HCEC 1CT (cell line): Measurements from ENCODE around the gene ATRAID.

ENCODE experiments used
- DNase-seq: peaks from one replicate; pipeline ENCODE4 v3.0.0-alpha.2; 2017

Gene ATRAID

GRCh38 chr2:27220091-27220490 lies 8.2 kb downstream of the ATRAID start:
- DNase-seq, result no peak

GRCh38 chr2:27221166-27221565 lies 9.3 kb downstream of the ATRAID start:
- no peak for DNase-seq

GRCh38 chr2:27222407-27222806 lies 10.6 kb downstream of the ATRAID start:
- DNase-seq, result no peak

DNA sequence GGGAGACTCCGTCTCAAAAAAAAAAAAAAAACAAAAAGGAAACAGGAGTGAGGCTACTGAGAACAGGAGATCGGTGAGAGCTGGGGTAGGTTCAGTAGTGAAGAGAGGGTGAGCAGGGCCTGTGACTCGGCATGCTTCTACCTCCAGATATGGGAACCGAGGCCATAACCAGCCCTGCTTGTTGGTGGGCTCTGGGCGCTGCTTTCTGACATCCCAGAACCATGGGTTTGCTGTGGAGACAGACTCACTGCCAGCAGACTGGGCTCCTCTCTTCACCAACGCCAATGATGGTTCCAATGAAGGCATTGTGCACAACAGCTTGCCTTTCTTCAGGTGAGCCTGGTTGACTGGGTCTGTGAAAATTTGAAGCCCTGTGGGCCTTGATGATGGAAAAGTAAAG lies 11.6 kb downstream of the ATRAID start:
- DNase-seq, result no peak

DNA sequence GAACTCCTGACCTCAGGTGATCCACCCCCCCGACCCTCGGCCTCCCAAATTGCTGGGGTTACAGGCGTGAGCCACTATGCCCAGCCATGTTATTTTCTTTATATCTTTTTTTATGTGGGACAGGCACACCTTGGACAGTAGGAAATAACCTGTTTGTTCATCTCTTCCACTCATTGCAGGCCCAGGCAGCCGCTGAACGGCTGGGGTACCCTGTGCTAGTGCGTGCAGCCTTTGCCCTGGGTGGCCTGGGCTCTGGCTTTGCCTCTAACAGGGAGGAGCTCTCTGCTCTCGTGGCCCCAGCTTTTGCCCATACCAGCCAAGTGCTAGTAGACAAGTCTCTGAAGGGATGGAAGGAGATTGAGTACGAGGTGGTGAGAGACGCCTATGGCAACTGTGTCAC lies 13.7 kb downstream of the ATRAID start:
- no peak for DNase-seq

DNA sequence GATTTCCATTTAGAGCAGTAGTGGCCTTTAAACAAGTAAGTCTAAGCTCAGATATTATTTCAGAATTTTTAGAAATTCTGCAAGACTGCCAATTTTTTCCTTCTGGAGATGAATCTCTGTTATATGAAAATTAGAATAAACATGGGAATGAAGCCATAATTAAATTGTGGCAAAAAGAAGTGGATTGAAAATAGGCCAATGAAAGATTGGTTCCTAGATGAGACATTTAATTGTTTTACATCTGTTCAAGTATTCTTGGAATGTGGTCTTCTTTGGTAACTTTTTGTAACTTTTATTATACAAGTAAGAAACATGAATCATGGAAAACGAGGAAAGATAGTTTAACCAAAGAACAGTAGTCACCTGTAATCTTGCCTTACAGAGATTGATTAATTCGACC lies 15.7 kb downstream of the ATRAID start:
- DNase-seq, result no peak

- no peak for DNase-seq
These were observed 20.1 kb downstream of the ATRAID start for GRCh38 chr2:27231921-27232320.

GRCh38 chr2:27233341-27233740 lies 21.5 kb downstream of the ATRAID start:
- no peak for DNase-seq

DNA sequence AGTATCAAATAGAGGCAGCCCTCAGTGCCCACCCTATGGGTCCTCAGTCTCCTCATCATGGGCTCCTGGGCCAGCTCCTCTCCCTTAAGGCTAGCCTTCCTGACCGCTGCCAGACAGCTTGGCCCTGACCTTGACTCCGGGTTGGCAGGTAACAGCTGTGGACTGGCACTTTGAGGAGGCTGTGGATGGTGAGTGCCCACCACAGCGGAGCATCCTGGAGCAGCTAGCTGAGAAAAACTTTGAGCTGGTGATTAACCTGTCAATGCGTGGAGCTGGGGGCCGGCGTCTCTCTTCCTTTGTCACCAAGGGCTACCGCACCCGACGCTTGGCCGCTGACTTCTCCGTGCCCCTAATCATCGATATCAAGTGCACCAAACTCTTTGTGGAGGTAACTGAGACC lies 24.3 kb downstream of the ATRAID start:
- DNase-seq, result no peak

DNA sequence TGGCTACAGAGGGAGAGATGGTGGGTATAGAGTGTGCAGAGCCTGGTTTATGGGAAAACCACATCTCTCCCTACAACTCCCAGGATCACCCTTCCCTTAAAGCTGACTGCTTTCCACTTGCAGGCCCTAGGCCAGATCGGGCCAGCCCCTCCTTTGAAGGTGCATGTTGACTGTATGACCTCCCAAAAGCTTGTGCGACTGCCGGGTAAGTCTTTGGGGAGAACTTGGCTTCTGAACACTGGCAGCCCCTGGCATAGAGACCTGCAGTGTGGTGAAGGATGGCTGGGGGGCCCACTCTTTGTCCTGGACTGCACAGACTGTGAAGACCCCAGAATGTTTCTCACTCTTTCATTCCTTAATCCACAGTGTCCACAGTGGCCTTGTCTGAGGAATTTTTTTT lies 24.8 kb downstream of the ATRAID start:
- no peak for DNase-seq

GRCh38 chr2:27237341-27237945 lies 25.6 kb downstream of the ATRAID start:
- no peak for DNase-seq

GRCh38 chr2:27238976-27239375 lies 27.1 kb downstream of the ATRAID start:
- DNase-seq, result no peak

DNA sequence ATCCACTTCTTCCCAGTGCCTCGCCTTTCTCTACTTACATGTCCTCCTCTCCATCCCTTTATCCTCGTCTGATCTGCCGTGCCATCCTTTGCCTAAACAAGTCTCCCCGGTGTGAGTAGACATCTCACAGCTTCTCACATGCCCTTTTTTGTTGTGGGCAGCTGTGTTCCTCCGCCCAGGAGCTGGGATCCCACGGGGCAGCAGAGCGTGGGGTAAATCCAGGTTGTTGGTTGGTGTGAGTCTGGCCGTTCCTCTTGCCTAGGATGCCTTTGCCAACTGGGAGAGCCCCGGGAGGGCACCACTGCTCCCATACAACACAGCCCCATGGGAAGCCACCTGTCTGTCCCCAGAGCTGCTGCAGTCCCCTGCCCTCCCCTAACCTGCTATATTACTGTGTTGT lies 28.6 kb downstream of the ATRAID start:
- DNase-seq, result no peak

- no peak for DNase-seq
These were observed 30.1 kb downstream of the ATRAID start for GRCh38 chr2:27241761-27242613.

DNA sequence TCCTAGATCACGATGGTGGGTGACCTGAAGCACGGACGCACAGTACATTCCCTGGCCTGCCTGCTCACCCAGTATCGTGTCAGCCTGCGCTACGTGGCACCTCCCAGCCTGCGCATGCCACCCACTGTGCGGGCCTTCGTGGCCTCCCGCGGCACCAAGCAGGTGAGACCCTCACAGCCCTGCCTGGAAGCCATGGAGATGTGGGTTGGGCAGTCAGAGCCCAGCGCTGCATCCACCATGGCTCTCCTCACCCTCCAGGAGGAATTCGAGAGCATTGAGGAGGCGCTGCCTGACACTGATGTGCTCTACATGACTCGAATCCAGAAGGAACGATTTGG lies 30.7 kb downstream of the ATRAID start:
- no peak for DNase-seq

- DNase-seq, result no peak
These were observed 31.7 kb downstream of the ATRAID start for GRCh38 chr2:27243391-27244130.

- DNase-seq, result no peak
These were observed 33.3 kb downstream of the ATRAID start for GRCh38 chr2:27245116-27245515.

DNA sequence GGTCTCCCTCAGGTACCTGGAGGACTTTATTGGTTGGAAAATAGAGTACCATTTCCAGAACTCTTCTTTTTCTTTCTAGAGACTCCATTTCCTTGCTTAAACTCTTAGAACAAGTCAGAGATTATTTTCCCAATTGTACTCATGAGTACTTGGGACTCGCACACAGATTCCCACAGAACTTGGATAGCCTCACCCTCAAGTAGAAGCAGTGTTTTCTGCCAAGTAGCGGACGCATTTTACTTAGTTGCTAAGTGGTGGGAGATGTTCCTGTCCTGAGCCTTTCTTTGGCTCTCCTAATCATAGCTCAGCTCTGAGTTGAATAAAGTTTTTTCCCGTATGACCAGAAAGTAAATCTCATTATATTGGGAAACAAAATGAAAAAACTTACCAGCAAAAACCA lies 33.8 kb downstream of the ATRAID start:
- DNase-seq, result no peak

- DNase-seq, result no peak
These were observed 36.1 kb downstream of the ATRAID start for GRCh38 chr2:27247893-27248292.

- no peak for DNase-seq
These were observed 37.5 kb downstream of the ATRAID start for GRCh38 chr2:27249159-27249890.

DNA sequence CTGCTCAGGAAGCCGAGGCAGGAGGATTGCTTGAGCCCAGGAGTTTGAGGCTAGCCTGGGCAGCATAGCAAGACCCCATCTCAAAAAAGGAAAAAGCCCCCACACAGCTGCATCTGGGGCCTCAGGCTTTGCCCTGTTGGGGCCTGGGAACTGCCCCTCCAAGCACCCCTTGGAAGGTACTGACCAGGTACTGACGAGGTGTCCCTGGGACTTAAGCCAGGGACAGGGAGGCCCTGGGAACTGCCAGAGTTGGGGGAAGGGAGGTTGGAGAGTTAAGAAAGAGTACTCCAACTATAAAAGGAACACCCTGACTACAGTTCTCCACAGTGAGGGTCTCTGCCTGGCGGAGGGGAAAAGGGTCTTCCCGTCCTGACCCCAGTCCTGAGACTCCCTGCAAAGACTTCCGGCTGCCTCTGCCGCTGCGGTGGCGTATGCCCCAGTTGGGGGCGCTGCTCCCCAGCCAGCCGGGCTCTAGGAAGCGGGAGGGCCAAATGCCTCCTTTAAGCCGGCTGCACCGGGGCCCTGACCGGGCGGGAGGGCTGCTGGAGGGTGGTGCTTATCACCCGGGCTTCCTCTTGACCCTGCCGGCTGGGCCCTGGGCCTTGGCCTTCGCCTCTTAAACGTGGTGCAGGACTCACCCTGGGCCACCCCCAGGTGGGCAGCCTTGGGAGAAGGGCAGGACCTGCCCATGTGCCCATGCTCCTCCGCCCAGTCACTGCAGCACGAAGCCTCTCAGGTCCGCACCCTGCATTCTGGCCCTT lies 38.2 kb downstream of the ATRAID start:
- DNase-seq, result peak; percentile 48

DNA sequence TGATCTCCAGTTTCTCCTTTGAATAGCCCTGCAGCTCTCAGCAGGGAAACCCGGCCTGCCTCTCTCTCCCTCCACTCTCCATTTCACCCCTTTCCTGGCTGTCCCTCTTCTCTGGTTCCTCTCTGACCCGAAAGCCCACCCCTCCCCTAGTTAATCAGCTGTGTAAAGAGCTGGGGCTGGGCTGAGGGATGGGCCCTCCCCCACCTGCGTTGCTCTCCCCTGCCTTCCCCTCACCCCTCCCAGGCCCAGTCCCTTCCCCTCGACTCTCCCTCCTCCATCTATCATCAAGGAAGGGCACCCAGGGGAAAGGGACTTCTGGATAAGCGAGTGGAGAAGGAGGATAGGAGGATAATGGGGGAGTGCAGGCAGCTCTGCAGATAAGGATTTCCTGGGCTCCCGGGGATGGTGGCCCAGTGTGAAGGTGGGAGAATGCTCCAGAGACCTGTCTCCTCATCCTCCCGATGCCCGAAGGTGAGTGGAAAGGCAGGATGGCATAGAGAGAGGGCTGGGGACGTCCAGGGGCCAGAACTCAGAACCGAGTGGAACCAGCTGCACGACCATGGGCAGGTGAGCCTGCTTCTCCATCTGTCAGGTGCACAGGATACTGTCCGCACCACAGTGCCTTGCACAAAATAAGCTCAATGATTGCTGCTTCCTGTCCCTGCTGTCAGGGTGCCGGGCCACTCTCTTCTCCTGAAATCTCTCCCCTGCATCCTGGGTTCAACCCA lies 39.0 kb downstream of the ATRAID start:
- DNase-seq, result no peak
